Ascending aorta (tissue), 2 donors: ENCODE data around the gene WNT5B. TPM values are rescaled to one million over a fixed set of nuclear protein-coding genes. Genes with fewer than 3 reads are reported as not detected.

Experiments
- DNase-seq, 2 donors: peaks; one replicate each; pipeline ENCODE4 v3.0.0-alpha.2; 2019; ENCODE audit warnings: low spot score in 2 of 2
- H3K27ac ChIP-seq, 2 donors: fragments of 200-600 bp; sonication (generic); one replicate each; pipeline ENCODE4 v1.5.1; 2016 to 2017; ENCODE audit warnings: mild to moderate bottlenecking in 1 of 2
- H3K27me3 ChIP-seq: fragments of 200-600 bp; sonication (generic); one replicate; pipeline ENCODE4 v1.5.1; 2017
- H3K36me3 ChIP-seq, 2 donors: fragments of 200-600 bp; sonication (generic); one replicate each; pipeline ENCODE4 v1.5.1; 2016
- H3K4me1 ChIP-seq, 2 donors: fragments of 200-600 bp; sonication (generic); one replicate each; pipeline ENCODE4 v1.5.1; 2016 to 2017; ENCODE audit warnings: mild to moderate bottlenecking in 1 of 2
- H3K4me3 ChIP-seq, 2 donors: fragments of 200-600 bp; sonication (generic); one replicate each; pipeline ENCODE4 v1.5.1; 2016 to 2017; ENCODE audit warnings: mild to moderate bottlenecking in 1 of 2
- H3K9me3 ChIP-seq, 2 donors: fragments of 200-600 bp; sonication (generic); one replicate each; pipeline ENCODE4 v1.5.1; 2016
- intact Hi-C: fragments of 100-400 bp; cut with DNase I; formaldehyde crosslinking; loops from one replicate; pipeline ENCODE4 v1.15.1; 2023
- total RNA-seq: library from RNA; depleted of rRNA; stranded (reverse); fragments of >200 nt; gene quantifications from one replicate; pipeline ENCODE4 v1.1.0, GENCODE V29; 2016
- TF ChIP-seq, protein P1 (sequence below), 3 experiments: fragments of 200-600 bp in 2 of 3; fragments of 450-650 bp in 1 of 3; sonication (generic) in 2 of 3; IDR thresholded peaks; one replicate each; pipeline ENCODE4 v1.5.1; 2016 to 2019; ENCODE audit warnings: antibody characterized with exemption in 3 of 3, mild to moderate bottlenecking in 1 of 3, moderate library complexity in 1 of 3

Gene WNT5B
- total RNA-seq, 1 donor from 2014 or later, result 0.53 TPM

DNA sequence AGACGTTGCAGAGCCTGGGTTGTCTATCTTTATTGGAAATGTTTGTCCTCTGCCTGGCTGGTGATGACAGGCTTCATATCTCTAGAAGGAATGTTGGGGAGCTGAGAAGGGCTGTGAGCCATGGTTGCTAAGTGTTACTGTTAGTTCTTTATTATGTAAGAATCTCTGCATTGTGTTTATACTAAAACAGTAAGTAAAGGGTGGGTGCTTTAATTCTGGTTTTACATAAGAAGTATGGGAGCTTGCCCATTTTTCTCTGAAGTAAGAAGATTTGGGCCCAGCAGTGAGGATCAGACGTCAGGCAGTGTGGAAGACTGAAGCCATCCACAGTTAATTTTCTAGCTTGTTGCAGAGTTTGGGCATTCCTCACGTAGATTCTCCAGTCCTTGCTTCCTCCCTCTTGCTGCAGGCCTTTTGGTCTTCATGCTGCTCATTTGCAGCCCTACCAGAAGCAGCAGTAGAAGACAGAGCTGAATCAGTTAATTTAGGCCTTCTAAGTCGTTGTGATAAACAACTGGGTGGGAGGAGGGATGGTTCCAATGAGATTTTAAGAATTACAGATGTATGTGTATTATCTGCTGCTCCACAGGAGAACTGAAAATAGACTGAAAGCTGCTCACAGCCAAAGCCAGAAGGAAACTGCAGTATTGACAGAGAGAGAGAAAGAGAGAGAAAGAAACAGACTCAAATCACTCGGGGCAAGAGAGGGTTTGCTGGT lies 21.4 kb downstream of the WNT5B start:
- H3K4me1 ChIP-seq, result peaks cover 0 to 12% of the 10 kb centered on the region in 2 donors
- no peak for DNase-seq
- intact Hi-C loops, result loop anchor here (10.0 kb wide), 1 partner anchor 384 kb away; no protein-coding TSS in a partner anchor

DNA sequence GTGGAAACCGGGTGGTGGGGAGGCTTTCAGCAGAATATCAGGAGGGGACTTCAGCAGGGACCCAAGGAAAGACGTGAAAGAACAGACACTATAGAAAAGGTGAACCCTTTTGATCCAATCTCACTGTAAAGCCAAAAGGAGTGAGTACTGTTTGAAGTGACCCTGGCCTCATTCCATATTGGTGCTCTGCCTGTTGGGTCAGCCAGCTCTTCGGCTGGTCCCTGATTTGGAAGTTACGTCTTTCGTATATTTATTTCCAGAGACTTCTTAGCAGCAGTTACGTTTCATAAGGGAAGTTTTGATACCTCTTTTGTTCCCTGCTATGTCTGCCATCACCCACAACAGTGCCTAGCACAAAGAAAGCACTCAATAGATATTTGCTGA lies 21.9 kb downstream of the WNT5B start:
- TF ChIP-seq, protein P1, sequence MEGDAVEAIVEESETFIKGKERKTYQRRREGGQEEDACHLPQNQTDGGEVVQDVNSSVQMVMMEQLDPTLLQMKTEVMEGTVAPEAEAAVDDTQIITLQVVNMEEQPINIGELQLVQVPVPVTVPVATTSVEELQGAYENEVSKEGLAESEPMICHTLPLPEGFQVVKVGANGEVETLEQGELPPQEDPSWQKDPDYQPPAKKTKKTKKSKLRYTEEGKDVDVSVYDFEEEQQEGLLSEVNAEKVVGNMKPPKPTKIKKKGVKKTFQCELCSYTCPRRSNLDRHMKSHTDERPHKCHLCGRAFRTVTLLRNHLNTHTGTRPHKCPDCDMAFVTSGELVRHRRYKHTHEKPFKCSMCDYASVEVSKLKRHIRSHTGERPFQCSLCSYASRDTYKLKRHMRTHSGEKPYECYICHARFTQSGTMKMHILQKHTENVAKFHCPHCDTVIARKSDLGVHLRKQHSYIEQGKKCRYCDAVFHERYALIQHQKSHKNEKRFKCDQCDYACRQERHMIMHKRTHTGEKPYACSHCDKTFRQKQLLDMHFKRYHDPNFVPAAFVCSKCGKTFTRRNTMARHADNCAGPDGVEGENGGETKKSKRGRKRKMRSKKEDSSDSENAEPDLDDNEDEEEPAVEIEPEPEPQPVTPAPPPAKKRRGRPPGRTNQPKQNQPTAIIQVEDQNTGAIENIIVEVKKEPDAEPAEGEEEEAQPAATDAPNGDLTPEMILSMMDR (IDR thresholded peaks at IDR 0.05), result no peak
- Histone ChIP-seq H3K36me3 (no peaks in the 10 kb centered on the region), H3K27ac (peak overlapping the region in 1 of 2 donors; percentile 47), H3K4me1 (peaks cover 0 to 12% of the 10 kb centered on the region in 2 donors), H3K4me3 (no peak overlapping the region), H3K27me3 (no peaks in the 10 kb centered on the region), H3K9me3 (no peaks in the 10 kb centered on the region)
- no peak for DNase-seq
- intact Hi-C loops, result loop anchor here (10.0 kb wide), 1 partner anchor 384 kb away; no protein-coding TSS in a partner anchor

More for the DNA sequence above, 21.4 kb downstream of the WNT5B start:
- Histone ChIP-seq H3K9me3 (no peaks in the 10 kb centered on the region), H3K4me3 (no peak overlapping the region), H3K27ac (peak overlapping the region in 1 of 2 donors; percentile 47), H3K36me3 (no peaks in the 10 kb centered on the region), H3K27me3 (no peaks in the 10 kb centered on the region)
- TF ChIP-seq, protein P1 (IDR thresholded peaks at IDR 0.05), result no peak

DNA sequence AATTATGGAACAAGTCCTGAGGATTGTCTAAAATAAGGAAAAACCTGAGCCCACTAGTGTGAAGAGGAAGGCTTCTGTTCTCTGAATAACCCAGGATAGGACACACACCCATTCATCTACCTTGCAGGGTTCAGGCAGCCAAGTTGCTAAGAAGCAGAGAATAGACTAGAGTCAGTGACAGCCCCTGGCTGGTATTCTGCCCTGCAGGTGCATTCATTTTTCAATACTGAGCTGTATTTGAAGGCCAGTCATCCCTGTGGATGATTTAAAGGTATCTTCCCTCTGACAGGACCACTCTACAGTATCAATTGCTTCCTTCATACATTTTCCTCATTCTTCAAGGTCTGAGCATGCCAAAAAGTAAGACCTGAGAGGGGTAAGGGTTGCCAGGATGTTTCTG lies 22.9 kb downstream of the WNT5B start:
- no peaks in the 10 kb centered on the region for H3K27me3 ChIP-seq
- no peak for DNase-seq
- intact Hi-C loops, result loop anchor here (1.0 to 10.0 kb wide), 3 partner anchors 17 to 383 kb away; no protein-coding TSS in a partner anchor
- no peak overlapping the region for H3K27ac ChIP-seq
- no peaks in the 10 kb centered on the region for H3K36me3 ChIP-seq
- no peak overlapping the region for H3K4me3 ChIP-seq
- no peaks in the 10 kb centered on the region for H3K9me3 ChIP-seq
- peaks cover 0 to 12% of the 10 kb centered on the region in 2 donors for H3K4me1 ChIP-seq
- TF ChIP-seq, protein P1 (IDR thresholded peaks at IDR 0.05), result no peak

DNA sequence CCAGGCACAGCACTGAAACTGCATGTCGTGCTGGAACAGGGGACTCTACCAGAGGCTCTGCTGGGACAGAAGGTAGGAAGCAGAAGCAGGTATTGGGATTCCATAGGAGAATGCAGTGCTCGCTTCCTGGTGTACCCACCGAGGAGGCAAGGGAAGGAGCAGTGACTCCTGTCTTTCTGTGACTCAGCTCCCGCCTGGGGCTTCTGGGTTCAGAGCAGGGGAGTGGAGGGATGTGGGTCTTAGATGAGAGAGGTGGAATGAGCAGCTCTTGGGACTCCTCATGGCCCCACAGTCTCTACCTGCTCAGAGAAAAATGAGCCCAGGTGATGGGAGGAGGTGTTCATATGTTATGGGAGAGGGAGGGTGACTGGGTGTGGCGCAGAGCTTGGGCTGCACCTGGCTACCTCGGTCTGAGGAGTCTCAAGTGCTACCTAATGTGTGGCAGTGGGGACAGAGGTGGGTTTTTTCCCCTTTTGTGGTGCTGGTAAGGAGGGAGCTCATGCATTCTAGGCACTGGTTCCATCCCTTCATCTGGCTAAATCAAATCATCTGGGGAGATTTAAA lies 26.3 kb downstream of the WNT5B start:
- DNase-seq, result no peak
- H3K4me1 ChIP-seq, result peaks cover 0 to 12% of the 10 kb centered on the region in 2 donors
- H3K36me3 ChIP-seq, result no peaks in the 10 kb centered on the region
- H3K27ac ChIP-seq, result no peak overlapping the region
- H3K27me3 ChIP-seq, result no peaks in the 10 kb centered on the region
- intact Hi-C loops, result loop anchor here (5.0 to 10.0 kb wide), 2 partner anchors 282 to 379 kb away; no protein-coding TSS in a partner anchor
- TF ChIP-seq, protein P1 (IDR thresholded peaks at IDR 0.05), result no peak
- H3K4me3 ChIP-seq, result no peak overlapping the region
- H3K9me3 ChIP-seq, result no peaks in the 10 kb centered on the region

DNA sequence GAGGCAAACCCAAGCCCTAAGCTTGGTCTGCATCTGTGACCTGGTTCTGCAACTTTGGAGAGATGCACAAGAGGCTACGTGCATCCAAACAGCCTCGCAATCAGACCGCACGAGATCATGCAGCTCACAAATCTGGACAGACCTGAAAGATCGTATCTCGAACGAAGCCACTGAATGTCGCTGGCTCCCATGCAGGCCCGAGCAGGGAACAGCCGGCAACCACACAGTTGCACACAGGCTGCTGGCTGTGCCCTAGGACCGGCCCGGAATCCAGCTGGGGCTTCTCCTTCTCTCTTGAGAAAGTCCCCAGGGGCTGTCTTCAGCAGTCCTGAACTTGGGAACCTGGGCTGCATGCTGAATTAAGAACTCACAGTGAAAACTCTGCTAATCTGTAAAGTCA lies 27.9 kb downstream of the WNT5B start:
- Histone ChIP-seq H3K9me3 (no peaks in the 10 kb centered on the region), H3K27me3 (no peaks in the 10 kb centered on the region), H3K27ac (peak overlapping the region in 1 of 2 donors; percentile 69), H3K4me1 (no peaks in the 10 kb centered on the region), H3K36me3 (no peaks in the 10 kb centered on the region), H3K4me3 (no peak overlapping the region)
- intact Hi-C loops, result loop anchor here (5.0 to 10.0 kb wide), 2 partner anchors 280 to 378 kb away; no protein-coding TSS in a partner anchor
- TF ChIP-seq, protein P1 (IDR thresholded peaks at IDR 0.05), result no peak
- no peak for DNase-seq
